ENCODE results near the gene VCL.

VCL gene

DNA sequence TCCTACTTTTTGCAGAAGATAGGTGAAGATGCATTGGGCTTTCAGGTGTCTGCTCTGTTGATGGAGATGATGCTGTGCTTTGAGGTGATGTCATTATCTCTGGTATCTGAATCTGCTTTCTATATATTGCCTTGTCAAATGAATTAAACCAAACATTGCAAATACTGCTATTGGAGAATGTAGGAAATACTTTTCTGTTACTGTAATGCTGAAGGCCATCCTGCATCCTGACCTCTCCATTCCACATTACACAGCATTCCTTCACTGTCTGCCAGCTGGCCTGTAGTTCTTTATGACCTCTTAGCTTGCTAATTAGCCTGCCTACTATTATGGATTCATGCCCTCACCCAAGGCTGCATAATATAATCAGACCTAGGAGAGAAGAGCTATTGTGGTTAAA is 73.2 kb downstream of the VCL start:
- FAIRE-seq (no peak), DNase-seq (ENCODE audit: low spot score) (no peak)

DNA sequence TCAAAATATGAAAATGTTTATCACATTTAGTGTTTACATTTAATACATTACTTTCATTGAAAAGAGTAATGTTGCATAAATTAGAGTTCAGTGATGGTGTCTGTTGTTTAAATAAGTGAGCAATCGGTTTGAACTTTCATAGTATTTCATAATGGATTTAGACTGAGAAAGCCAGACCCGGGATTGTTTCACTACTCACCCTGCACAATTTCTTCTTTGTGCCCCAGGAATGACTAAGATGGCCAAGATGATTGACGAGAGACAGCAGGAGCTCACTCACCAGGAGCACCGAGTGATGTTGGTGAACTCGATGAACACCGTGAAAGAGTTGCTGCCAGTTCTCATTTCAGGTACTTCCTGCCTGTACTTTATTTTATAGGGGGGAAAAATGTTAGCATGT is 74.6 kb downstream of the VCL start:
- FAIRE-seq (no peak), DNase-seq (ENCODE audit: low spot score) (no peak)

DNA sequence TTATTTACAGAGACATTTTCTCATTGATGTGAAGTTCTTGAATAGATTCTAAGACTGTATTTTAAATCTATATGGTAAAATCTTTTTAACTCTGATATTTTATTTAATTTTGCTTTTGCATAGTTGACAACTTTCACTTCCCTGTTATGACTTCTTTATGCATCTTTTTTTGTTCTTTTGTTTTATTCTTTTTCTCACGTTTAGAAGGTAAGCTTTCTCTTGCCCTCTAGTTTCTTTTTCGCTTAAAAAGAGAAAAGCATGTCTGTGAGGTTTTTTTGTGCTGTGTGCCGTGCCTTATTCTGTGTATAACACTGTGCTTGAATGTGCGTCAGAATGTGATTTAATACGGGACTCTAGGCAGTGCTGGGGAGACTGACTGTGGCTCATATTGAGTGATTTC is 78.0 kb downstream of the VCL start:
- DNase-seq (ENCODE audit: low spot score), result no peak
- no peak for FAIRE-seq

DNA sequence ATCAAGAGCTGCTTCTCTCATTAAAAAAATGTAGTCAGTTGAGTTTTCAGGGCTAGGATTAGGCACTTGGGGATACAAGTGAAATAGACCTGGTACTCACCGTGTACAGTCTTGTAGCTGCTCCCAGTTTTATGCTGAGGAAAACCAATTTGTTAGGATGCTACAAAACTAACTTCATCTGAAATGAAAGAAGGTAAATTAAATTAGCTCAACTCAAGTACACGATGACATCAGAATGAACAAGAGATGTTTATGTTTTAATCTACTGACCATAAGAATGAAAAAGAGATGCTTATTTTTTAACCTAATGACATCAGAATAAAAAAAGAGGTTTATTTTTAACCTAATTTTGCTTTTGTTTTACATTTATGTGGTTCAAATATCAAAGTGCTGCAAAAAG is 79.0 kb downstream of the VCL start:
- no peak for FAIRE-seq
- DNase-seq (ENCODE audit: low spot score), result no peak

DNA sequence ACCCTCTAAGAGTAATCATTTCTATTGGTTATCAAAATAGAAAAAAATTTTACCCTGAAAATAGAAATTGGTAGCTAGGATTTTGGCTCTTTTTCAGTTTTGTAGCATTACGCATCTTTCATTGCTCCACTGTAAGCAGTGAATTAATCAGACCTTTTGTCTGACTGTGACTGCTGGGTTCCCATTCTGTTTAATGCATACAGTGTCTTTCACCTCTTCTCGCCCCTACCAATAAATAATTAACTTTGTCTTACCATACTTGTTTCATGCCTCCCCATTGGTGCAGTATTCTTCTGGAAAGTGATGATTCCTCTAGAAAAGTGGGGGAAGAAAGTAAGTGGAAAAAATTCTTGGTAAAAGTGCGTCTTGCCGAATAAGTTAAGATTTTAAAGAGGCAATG is 79.5 kb downstream of the VCL start:
- FAIRE-seq (no peak), DNase-seq (ENCODE audit: low spot score) (no peak)

DNA sequence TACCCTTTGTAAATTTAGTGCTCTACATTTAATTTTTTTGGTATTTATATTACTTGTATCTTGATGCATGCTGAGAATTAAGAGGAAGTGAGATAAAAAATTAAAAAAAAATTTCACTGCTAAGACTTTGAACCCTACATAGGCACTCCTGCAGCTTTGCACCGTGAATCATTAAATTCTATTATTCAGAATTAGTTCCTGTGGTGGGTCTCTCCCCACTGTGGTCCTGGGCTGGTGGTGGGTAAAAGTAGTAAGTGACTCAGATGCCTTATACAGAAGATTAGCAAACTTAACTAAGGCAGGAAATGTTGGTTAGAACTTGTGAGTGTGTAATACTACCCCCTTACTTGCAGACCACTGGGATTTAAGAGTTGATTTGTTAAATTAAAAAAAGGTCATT is 80.1 kb downstream of the VCL start:
- FAIRE-seq (no peak), DNase-seq (ENCODE audit: low spot score) (peak; percentile 21)

DNA sequence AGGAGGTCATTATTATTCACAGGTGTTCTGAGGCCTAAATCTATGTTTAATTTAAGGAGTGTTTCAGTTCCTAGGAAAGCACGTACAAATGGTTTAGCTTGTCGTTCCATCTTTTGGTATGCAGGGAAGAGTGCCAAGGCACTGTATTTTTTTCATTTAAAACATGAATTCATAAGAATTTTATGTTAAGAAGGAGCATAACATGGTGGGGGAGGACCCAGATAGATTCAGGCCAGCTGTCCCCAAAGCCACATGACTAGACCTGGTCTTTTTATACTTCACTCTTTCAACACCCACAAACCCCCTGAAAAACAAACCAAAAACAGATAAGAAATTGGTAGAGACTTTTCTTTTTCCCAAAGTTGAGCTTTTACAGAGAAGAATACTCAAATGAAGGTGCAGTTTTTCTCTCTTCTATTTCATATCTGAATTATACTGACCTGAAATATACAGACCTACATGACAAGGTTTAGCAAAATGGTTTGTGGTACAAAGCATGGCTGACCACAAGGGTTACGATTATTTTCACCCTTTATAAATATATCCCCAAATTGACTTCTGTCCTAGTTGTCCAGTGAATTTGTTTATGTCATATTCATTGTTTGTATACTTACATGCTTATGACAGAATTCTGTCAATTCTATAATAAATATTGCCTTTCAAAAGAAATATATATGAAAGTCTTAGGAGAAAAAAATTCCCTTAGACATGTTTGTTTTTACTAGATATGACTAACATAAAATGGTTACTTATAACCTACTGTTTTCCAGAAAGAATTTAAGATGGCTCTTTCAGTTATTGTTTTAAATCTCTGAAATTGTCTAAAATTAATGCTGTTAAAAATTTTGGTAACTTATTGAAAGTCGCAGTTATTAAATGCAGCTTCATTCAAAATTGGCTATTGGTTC is 81.4 kb downstream of the VCL start:
- DNase-seq (ENCODE audit: low spot score), result no peak
- FAIRE-seq, result no peak

DNA sequence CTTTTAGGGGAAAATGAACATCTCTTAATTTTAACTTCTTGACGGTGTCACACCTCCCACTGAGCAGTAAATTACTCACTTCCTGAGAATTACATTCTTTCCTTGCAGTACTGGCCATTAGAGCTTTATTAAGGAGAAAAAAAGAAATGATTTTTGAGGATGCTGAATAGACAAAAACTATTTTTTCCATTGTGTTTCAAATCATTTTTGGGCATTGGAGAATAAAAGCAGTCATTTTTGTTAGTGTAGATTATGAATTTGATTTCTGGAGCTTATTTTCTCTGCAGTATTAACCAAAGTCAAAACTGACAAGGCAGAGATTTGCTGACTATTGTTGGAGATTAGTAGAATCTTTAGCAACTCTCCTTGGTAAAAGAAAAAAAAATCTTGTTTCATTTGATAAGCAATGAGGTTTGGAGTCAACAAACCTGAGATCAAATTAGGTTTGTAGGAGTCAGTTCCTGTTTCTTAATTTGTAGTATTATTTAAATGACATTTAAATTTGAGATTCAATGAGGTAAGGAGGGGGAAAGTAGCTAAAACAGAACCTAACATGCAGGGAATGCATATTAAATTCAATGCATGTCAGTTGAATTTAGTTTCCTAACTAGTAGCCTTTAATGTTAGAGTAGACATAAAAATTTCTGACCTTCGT is 82.1 kb downstream of the VCL start:
- FAIRE-seq (no peak), DNase-seq (ENCODE audit: low spot score) (no peak)

DNA sequence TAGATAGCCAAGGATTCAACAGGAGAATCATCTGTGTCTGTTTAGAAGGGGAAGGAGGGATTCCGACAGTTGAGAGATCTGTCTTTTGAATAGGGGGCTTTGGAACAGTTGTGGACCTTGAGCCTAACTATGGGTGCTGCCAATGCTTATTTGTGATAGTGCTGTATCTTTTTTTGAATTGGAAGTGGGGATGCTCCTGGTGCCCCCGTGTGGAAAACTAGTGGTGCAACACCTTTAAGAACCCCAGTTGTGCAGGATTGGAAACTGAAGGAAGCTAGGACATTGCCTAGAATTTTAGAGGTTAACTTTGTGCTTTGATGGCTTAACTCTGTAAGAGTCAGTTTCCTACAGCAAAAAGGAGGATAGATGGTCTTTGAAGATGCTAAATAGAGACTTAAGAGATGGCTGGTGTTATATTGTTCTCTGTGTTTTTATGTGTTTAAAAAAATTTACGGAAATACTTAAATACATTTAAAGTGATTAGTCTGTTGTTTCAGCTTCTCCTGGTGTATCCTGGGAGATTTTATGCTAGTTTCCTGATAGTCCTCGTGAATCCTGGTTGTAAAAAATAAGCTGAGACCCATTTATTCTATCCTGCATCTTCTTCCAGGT is 83.4 kb downstream of the VCL start:
- DNase-seq (ENCODE audit: low spot score), result peak; percentile 73

DNA sequence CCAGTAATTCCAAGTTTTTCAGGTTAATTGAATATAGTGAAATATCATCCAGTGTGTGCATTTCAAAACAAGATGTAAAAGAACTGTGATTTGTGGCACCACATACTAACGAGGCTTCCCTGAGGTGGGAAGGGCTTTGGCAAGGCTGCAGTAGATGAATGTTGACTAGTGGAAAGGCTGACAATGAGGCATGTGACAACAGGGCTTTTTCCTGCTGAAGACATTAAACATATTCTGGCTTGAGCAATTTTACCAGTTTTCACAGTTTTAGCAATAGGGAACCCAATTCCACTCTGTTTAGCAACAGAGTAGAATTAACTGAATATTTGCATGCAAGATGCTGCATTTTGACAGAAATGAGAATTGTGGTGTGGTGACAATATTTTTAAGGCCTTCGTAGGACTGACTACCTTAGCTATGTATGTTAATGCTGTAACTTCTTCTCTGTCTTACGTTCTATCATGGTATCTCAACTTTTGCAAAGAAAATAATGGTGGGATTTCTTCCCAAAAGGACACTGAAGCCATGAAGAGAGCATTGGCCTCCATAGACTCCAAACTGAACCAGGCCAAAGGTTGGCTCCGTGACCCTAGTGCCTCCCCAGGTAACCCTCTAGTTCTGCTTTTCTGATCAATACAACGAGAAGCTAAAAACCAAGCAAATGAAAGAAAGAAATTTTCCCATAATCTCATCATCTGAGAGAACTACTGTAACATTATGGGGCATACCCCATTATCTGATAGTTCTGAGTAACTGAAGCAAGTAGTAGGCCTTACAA is 84.2 kb downstream of the VCL start:
- no peak for DNase-seq (ENCODE audit: low spot score)
- FAIRE-seq, result no peak

More for the DNA sequence above, 83.4 kb downstream of the VCL start:
- FAIRE-seq, result no peak

DNA sequence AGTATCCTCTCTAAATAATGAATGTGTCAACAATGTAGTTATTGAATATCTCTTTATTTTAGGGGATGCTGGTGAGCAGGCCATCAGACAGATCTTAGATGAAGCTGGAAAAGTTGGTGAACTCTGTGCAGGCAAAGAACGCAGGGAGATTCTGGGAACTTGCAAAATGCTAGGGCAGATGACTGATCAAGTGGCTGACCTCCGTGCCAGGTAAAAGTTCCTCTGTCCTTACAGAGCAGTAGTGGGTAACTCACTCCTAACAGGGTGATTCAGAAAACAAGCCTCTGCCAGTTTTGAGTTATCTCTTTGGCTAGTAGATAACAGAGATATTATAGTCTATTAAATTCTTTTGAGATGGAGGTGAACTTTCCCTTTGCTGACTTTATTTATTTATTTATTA is 85.4 kb downstream of the VCL start:
- FAIRE-seq (no peak), DNase-seq (ENCODE audit: low spot score) (no peak)

DNA sequence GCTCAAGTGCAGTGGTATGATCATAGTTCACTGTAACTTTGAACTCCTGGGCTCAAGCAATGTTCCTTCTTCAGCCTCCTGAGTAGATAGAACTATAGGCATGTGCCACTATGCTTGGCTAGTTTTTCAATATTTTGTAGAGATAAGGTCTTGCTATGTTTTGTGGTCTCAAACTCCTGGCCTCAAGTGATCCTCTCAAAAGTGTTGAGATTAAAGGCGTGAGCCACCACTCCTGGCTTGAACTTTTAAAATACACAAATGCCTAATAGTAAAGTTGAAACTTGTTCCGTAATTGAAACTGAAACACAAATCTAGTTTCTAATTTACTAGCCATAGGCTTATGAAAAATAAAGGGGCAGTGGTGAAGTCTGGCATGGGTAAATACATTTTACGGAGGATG is 87.0 kb downstream of the VCL start:
- FAIRE-seq, result no peak
- no peak for DNase-seq (ENCODE audit: low spot score)

DNA sequence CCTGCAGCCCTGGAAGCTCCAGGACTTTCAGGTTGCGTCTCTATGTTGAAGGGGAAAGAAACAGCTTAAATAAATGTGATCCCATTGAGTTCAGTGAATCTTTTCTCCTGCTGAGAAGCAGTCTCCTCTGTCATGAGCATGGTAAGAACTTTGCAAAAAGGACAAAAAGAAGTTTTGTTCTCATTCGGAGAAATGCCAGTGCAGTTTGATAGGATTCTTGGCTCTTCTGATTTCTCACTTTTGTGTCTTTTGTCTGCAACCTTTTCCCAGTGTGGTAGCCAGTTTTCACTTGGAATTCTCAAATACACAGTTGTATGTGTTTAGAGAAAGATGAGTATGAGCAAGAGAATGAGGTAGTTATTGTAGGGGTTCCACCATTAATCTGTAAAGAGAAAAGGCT is 88.4 kb downstream of the VCL start:
- DNase-seq (ENCODE audit: low spot score) (no peak), FAIRE-seq (no peak)

DNA sequence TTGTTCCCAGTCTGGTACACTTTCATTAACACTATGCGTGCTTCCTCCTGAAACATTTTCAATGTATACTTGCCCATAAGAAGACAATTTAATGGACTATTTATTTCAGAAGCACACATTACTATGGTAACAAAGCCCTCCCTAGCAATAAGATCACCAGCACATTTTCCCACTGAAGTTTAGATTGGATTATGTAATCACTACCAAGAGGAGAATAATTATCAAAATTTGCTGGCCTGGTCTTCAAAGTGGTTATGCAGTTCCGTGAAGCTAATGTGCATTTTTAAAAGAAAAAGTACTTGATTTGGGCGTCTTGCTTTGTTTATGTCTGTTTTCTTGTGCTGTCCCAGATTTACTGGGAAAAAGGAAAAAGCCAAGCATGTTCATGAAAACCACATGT is 90.8 kb downstream of the VCL start:
- DNase-seq (ENCODE audit: low spot score) (no peak), FAIRE-seq (no peak)

DNA sequence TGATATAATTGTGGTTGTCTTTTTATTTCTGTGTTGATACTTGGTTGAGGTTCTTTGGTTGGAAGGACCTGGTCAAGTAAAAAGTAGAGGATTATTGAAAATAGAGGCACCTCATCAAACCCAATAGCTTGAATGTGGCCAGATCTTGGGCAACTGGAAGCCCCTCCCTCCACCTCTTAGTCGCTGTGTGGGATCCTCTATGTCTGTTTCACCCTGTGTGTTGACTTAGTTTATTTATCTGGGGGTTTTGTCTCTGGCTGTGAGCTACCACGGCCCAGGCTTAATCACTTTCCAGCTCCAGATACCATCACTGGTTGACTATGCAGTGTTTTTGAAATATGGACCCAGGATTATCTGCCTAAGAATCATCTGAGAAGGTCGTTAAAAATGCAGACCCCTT is 94.5 kb downstream of the VCL start:
- DNase-seq (ENCODE audit: low spot score) (no peak), FAIRE-seq (no peak)

DNA sequence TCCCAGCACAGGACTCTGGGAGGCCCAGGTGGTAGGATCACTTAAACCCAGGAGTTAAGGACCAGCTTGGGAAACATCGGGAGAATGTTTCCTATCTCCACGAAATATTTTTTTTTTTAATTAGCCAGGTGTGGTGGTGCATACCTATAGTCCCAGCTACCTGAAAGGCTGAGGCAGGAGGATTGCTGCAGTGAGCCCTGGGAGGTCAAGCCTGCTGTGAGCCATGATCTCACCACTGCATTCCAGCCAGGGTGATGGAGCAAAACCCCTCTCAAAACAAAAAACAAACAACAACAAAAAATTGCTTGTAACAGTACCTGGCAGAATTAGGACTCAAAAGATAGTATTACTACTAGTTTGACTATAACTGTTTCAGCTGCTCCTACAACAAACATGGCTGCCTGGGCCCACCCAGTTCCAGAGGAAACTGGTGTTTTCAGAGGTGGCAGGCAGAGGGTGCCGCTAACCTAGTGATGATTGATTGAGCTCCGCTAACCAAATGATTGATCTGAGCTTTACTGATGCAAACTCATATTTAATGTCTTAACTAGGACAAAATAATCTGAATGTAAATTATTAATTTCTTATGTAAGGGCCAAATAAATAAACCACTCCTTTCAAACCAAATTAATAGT is 95.7 kb downstream of the VCL start:
- no peak for FAIRE-seq
- no peak for DNase-seq (ENCODE audit: low spot score)

DNA sequence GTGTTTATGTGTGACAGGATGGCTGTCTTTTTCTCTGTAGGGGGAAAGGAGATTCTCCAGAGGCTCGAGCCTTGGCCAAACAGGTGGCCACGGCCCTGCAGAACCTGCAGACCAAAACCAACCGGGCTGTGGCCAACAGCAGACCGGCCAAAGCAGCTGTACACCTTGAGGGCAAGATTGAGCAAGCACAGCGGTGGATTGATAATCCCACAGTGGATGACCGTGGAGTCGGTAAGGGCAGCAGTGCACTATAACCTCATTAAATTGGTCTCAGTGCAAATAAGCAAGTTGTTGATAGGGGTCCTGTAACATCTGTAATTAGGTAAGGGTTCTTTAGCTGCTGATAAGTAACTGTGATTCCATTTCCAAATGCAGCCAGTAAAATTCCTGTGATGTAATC is 96.3 kb downstream of the VCL start:
- DNase-seq (ENCODE audit: low spot score) (no peak), FAIRE-seq (no peak)

DNA sequence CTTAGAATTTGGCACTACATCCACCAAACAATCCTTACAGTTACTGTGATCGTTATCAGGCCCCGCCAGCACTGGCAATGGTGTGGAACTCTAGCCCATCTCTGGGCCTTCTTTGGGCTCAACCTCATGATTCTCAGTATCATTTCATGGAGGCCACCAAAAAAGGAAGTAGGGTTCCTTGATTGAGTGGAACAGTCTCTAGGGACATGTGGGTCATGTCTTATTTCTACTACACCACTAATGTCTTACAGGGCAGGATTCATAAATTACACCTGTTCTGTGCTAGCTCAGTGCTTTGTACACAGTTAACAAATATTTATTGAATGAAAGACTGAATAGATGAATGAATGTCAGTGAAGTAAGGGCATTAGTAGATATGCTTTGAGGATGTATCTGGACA is 98.9 kb downstream of the VCL start:
- DNase-seq (ENCODE audit: low spot score) (no peak), FAIRE-seq (no peak)

DNA sequence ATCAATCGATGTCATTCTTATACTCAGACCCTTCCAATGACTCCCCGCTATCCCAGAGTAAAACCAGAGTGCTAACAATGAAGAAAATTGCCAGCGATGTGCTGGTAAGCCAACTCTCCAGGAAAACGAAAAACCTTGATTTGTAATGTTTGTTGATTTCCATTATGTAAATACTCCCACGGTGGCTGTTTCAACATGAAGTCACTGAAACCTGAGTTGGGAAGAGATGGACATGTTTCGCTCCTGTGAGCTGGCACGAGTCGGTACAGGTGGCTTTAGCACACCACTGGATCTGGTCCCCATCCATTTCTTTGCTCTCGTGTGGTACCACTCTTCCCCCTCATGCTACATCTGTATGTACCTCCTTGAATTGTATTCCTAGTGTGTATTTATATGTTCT is 99.9 kb downstream of the VCL start:
- no peak for FAIRE-seq
- no peak for DNase-seq (ENCODE audit: low spot score)

DNA sequence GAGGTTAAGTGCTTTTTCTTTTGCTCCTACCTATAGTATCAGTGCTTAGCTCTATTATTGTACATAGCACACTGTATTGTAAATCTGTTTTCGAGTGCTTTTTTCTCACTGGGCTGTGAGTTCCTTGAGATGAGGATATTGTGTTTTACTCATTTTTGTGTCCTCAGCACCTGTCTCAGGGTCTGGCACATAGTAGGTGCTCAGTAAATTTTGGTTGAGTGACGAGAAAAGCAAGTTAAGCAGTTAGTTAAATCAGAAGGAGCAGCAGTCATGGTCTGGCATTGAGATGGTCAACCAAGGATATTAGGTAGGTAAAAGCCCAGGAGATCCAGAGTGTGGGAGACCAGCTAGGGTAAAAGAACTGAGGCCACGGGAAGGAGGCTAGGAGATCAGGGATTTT is 101.5 kb downstream of the VCL start:
- no peak for DNase-seq (ENCODE audit: low spot score)
- no peak for FAIRE-seq

DNA sequence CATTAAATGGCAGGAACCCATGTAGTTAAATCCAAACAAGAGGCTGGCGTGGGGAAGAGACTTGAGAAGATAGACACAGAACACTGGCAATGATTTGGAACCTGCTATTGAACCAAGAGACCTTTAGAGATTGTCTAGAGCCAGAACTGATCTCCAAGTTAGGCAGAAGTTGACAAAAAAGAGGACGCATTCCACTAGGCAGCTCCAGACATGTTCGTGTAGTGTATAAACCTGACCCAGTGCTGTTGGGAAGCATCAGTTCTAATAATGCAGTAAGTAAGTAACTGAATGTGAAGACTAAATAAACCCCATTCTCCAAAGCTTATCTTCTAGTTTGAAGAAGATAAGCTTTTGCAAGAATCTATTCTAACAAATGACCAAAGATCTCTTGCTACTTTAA is 101.9 kb downstream of the VCL start:
- FAIRE-seq (no peak), DNase-seq (ENCODE audit: low spot score) (no peak)

Data from urothelium cell line (cell line).